Neural cell (in vitro differentiated cells): ENCODE data around the gene ZDHHC5. TPM values are rescaled to one million over a fixed set of nuclear protein-coding genes. Genes with fewer than 3 reads are reported as not detected.
A peak's percentile ranks its signal among the peaks of the same experiment; 100 is the strongest.

ENCODE experiments used
- H2AFZ ChIP-seq: fragments of 200-600, 300-800 bp; sonication (generic), shearing (Covaris generic); 2 replicates; pipeline ENCODE4 v1.6.0; 2014; ENCODE audit warnings: low read depth, mild to moderate bottlenecking, antibody characterized with exemption, low read length, moderate library complexity
- H3F3A ChIP-seq: fragments of 200-600 bp; shearing (Covaris generic); 2 replicates; pipeline ENCODE4 v1.6.1; 2016; ENCODE audit warnings: mild to moderate bottlenecking, moderate library complexity, mixed read lengths, antibody characterized with exemption, low read length; ENCODE audit not compliant: insufficient read depth, poor library complexity, severe bottlenecking
- H3K27ac ChIP-seq: fragments of 200-600, 300-800 bp; sonication (generic), shearing (Covaris generic); 2 replicates; pipeline ENCODE4 v1.5.1; 2014; ENCODE audit warnings: mild to moderate bottlenecking, low read length, moderate library complexity
- H3K27me3 ChIP-seq: fragments of 300-800, 200-600 bp; sonication (generic), shearing (Covaris generic); 2 replicates; pipeline ENCODE4 v1.6.0; 2014; ENCODE audit warnings: mild to moderate bottlenecking, low read depth, low read length, moderate library complexity; ENCODE audit not compliant: insufficient read depth
- H3K36me3 ChIP-seq: fragments of 300-800, 200-600 bp; sonication (generic), shearing (Covaris generic); 2 replicates; pipeline ENCODE4 v1.5.1; 2014; ENCODE audit warnings: mild to moderate bottlenecking, antibody characterized with exemption, low read length, moderate library complexity; ENCODE audit not compliant: insufficient read depth
- H3K4me2 ChIP-seq: fragments of 300-800, 200-600 bp; sonication (generic), shearing (Covaris generic); 2 replicates; pipeline ENCODE4 v1.6.0; 2014; ENCODE audit warnings: mild to moderate bottlenecking, low read length
- H3K4me3 ChIP-seq: fragments of 300-800, 200-600 bp; sonication (generic), shearing (Covaris generic); 2 replicates; pipeline ENCODE4 v1.5.1; 2014; ENCODE audit warnings: mild to moderate bottlenecking, low read length, moderate library complexity
- H3K79me2 ChIP-seq: fragments of 200-600 bp; shearing (Covaris generic); replicated peaks from 2 replicates; pipeline ENCODE4 v1.6.0; 2014; ENCODE audit warnings: mild to moderate bottlenecking, low read length, moderate library complexity; ENCODE audit not compliant: insufficient read depth
- H3K9ac ChIP-seq: fragments of 300-800, 200-600 bp; sonication (generic), shearing (Covaris generic); 2 replicates; pipeline ENCODE4 v1.6.1; 2016; ENCODE audit warnings: mild to moderate bottlenecking, low read length, mixed read lengths
- H3K9me2 ChIP-seq: fragments of 200-600 bp; shearing (Covaris generic); 2 replicates; pipeline ENCODE4 v1.6.1; 2016; ENCODE audit warnings: mild to moderate bottlenecking, low read length, mixed read lengths; ENCODE audit not compliant: insufficient read depth
- H3K9me3 ChIP-seq: fragments of 200-600, 300-800 bp; sonication (generic), shearing (Covaris generic); 2 replicates; pipeline ENCODE4 v1.6.1; 2016; ENCODE audit warnings: mild to moderate bottlenecking, mixed run types, low read length, moderate library complexity, mixed read lengths
- H4K20me1 ChIP-seq: fragments of 200-600 bp; shearing (Covaris generic); 2 replicates; pipeline ENCODE4 v1.6.1; 2016; ENCODE audit warnings: mild to moderate bottlenecking, mixed run types; ENCODE audit not compliant: insufficient read depth
- CTCF ChIP-seq: fragments of 450-650 bp; IDR thresholded peaks from 2 replicates; pipeline ENCODE4 v1.5.1; 2014; ENCODE audit warnings: antibody characterized with exemption, mild to moderate bottlenecking, moderate library complexity; ENCODE audit not compliant: poor library complexity, severe bottlenecking
- EP300 ChIP-seq: fragments of 450-650 bp; conservative IDR thresholded peaks from 2 replicates; pipeline ENCODE4 v1.6.1; 2014; ENCODE audit warnings: antibody characterized with exemption, mild to moderate bottlenecking, moderate library complexity; ENCODE audit not compliant: poor library complexity, severe bottlenecking
- EZH2 ChIP-seq: fragments of 200-600, 300-800 bp; shearing (Covaris generic), sonication (generic); IDR thresholded peaks from 2 replicates; pipeline ENCODE4 v1.6.1; 2014; ENCODE audit warnings: antibody characterized with exemption, low read length, borderline replicate concordance, mild to moderate bottlenecking; ENCODE audit not compliant: insufficient read depth, poor library complexity, severe bottlenecking
- MXI1 ChIP-seq: fragments of 450-650 bp; conservative IDR thresholded peaks from 2 replicates; pipeline ENCODE4 v1.6.1; 2014; ENCODE audit warnings: antibody characterized with exemption, mild to moderate bottlenecking; ENCODE audit not compliant: poor library complexity, severe bottlenecking
- POLR2AphosphoS5 ChIP-seq: IDR thresholded peaks from 2 replicates; pipeline ENCODE4 v1.6.1; 2012
- RAD21 ChIP-seq: fragments of 450-650 bp; conservative IDR thresholded peaks from 2 replicates; pipeline ENCODE4 v1.6.1; 2014; ENCODE audit warnings: antibody characterized with exemption, mild to moderate bottlenecking, moderate library complexity
- REST ChIP-seq: IDR thresholded peaks from 2 replicates; pipeline ENCODE4 v1.6.1; 2012; ENCODE audit warnings: borderline replicate concordance
- SMC3 ChIP-seq: fragments of 450-650 bp; conservative IDR thresholded peaks from 2 replicates; pipeline ENCODE4 v1.6.1; 2014; ENCODE audit warnings: antibody characterized with exemption, mild to moderate bottlenecking, moderate library complexity; ENCODE audit not compliant: poor library complexity
- TAF1 ChIP-seq: IDR thresholded peaks from 2 replicates; pipeline ENCODE4 v1.6.1; 2012; ENCODE audit warnings: low read depth
- polyA plus RNA-seq: library from polyadenylated mRNA; depleted of rRNA; stranded (reverse); fragments of >200 nt; gene quantifications from 2 replicates; pipeline ENCODE4 v1.2.3, GENCODE V29; 2014

The ZDHHC5 gene
- polyA plus RNA-seq, 1 donor from 2014 or later = 15.8 TPM

GRCh38 chr11:57658023-57658361 is 9.9 kb upstream of the ZDHHC5 start:
- Histone ChIP-seq H3K4me2 (peak overlapping the region; percentile 96), H3K9me2 (no peaks in the 10 kb centered on the region), H2AFZ (peak overlapping the region; percentile 92), H3F3A (no peaks in the 10 kb centered on the region), H3K9ac (peak overlapping the region; percentile 62), H3K27ac (peak overlapping the region; percentile 31), H3K9me3 (no peaks in the 10 kb centered on the region), H3K27me3 (no peaks in the 10 kb centered on the region), H4K20me1 (no peaks in the 10 kb centered on the region), H3K4me3 (peak overlapping the region; percentile 82), H3K36me3 (no peaks in the 10 kb centered on the region), H3K79me2 (peaks cover 13% of the 10 kb centered on the region)
- no peak for TF ChIP-seq CTCF
- TF ChIP-seq REST = no peak
- TF ChIP-seq MXI1 = no peak
- TF ChIP-seq SMC3 = no peak
- no peak for TF ChIP-seq EZH2

GRCh38 chr11:57659669-57660068 is 8.2 kb upstream of the ZDHHC5 start:
- Histone ChIP-seq H3K4me3 (no peak overlapping the region), H2AFZ (no peak overlapping the region), H3F3A (no peaks in the 10 kb centered on the region), H3K27me3 (no peaks in the 10 kb centered on the region), H3K79me2 (peaks cover 13% of the 10 kb centered on the region), H3K9me2 (no peaks in the 10 kb centered on the region), H3K4me2 (no peak overlapping the region), H4K20me1 (no peaks in the 10 kb centered on the region), H3K9ac (no peak overlapping the region), H3K9me3 (no peaks in the 10 kb centered on the region), H3K27ac (no peak overlapping the region), H3K36me3 (no peaks in the 10 kb centered on the region)
- TF ChIP-seq MXI1 = no peak
- no peak for TF ChIP-seq RAD21
- TF ChIP-seq EP300 = no peak
- TF ChIP-seq TAF1 = no peak
- TF ChIP-seq POLR2AphosphoS5 = no peak
- no peak for TF ChIP-seq EZH2
- TF ChIP-seq SMC3 = no peak
- no peak for TF ChIP-seq REST
- TF ChIP-seq CTCF = no peak
